ENCODE data around the gene ZFR2. TPM values are rescaled to one million over a fixed set of nuclear protein-coding genes. Genes with fewer than 3 reads are reported as not detected.

The ZFR2 gene
- total RNA-seq, 4 donors from 2014 or later: not detected

- TF ChIP-seq CTCF (IDR thresholded peaks at IDR 0.05) (no peak), POLR2A (IDR thresholded peaks at IDR 0.05) (no peak)
- H3K4me3 ChIP-seq (replicated peaks in 1 of 3): no peak overlapping the region
- H3K27ac ChIP-seq: no peak overlapping the region
- H3K27me3 ChIP-seq: no peaks in the 10 kb centered on the region
- no peaks in the 10 kb centered on the region for H3K9me3 ChIP-seq
- intact Hi-C loops (cut with DNase I): no loop called here
- no peaks in the 10 kb centered on the region for H3K36me3 ChIP-seq
- no peaks in the 10 kb centered on the region for H3K4me1 ChIP-seq
- DNase-seq: no peak
- WGBS, 2 donors: 77 to 78% methylated on average over 9 of the region's 9 CpGs
Observed at GRCh38 chr19:3835055-3835435, 33.8 kb downstream of the ZFR2 start.

- Histone ChIP-seq H3K9me3 (no peaks in the 10 kb centered on the region), H3K27ac (no peak overlapping the region), H3K36me3 (no peaks in the 10 kb centered on the region), H3K4me1 (no peaks in the 10 kb centered on the region), H3K4me3 (replicated peaks in 1 of 3) (no peak overlapping the region), H3K27me3 (no peaks in the 10 kb centered on the region)
- DNase-seq: no peak
- no peak for TF ChIP-seq POLR2A (IDR thresholded peaks at IDR 0.05)
- no peak for TF ChIP-seq CTCF (IDR thresholded peaks at IDR 0.05)
- intact Hi-C loops (cut with DNase I): no loop called here
- WGBS, 2 donors: 88 to 89% methylated on average over 29 to 35 of the region's 35 CpGs
Observed at GRCh38 chr19:3834349-3835054, 34.3 kb downstream of the ZFR2 start.

- 58 to 65% methylated on average over 26 to 30 of the region's 34 CpGs for WGBS, 2 donors
- H3K9me3 ChIP-seq: no peaks in the 10 kb centered on the region
- no peak for TF ChIP-seq POLR2A (IDR thresholded peaks at IDR 0.05)
- no peak for TF ChIP-seq CTCF (IDR thresholded peaks at IDR 0.05)
- H3K4me3 ChIP-seq (replicated peaks in 1 of 3): no peak overlapping the region
- no peak overlapping the region for H3K27ac ChIP-seq
- no peaks in the 10 kb centered on the region for H3K36me3 ChIP-seq
- DNase-seq: no peak
- H3K4me1 ChIP-seq: no peaks in the 10 kb centered on the region
- no peaks in the 10 kb centered on the region for H3K27me3 ChIP-seq
- intact Hi-C loops (cut with DNase I): no loop called here
Observed at GRCh38 chr19:3833578-3834348, 35.1 kb downstream of the ZFR2 start.

- TF ChIP-seq CTCF (IDR thresholded peaks at IDR 0.05) (no peak), POLR2A (IDR thresholded peaks at IDR 0.05) (no peak)
- Histone ChIP-seq H3K9me3 (no peaks in the 10 kb centered on the region), H3K36me3 (no peaks in the 10 kb centered on the region), H3K27me3 (no peaks in the 10 kb centered on the region), H3K27ac (no peak overlapping the region), H3K4me1 (no peaks in the 10 kb centered on the region), H3K4me3 (replicated peaks in 1 of 3) (no peak overlapping the region)
- no peak for DNase-seq
- intact Hi-C loops (cut with DNase I): no loop called here
- WGBS, 2 donors: 84 to 90% methylated on average over 4 to 6 of the region's 6 CpGs
Observed at GRCh38 chr19:3832001-3832400, 36.8 kb downstream of the ZFR2 start.

- H3K27me3 ChIP-seq: no peaks in the 10 kb centered on the region
- TF ChIP-seq POLR2A (IDR thresholded peaks at IDR 0.05): no peak
- TF ChIP-seq CTCF (IDR thresholded peaks at IDR 0.05): no peak
- no peaks in the 10 kb centered on the region for H3K36me3 ChIP-seq
- no peaks in the 10 kb centered on the region for H3K9me3 ChIP-seq
- no peaks in the 10 kb centered on the region for H3K4me1 ChIP-seq
- H3K4me3 ChIP-seq (replicated peaks in 1 of 3): no peak overlapping the region
- 65 to 71% methylated on average over 17 to 18 of the region's 19 CpGs for WGBS, 2 donors
- DNase-seq: no peak
- intact Hi-C loops (cut with DNase I): no loop called here
- H3K27ac ChIP-seq: no peak overlapping the region
Observed at GRCh38 chr19:3831601-3832000, 37.2 kb downstream of the ZFR2 start.
